ENCODE results near the gene KIF5B.
"Not testable (repeated sequence)": the region's sequence is repeated elsewhere in the genome, so short reads cannot be mapped to it uniquely, and the experiment has no call there.

The KIF5B gene

GRCh38 chr10:32060347-32060746, 4.1 kb upstream of the KIF5B start:
- no peaks in the 10 kb centered on the region for H3K27me3 ChIP-seq

DNA sequence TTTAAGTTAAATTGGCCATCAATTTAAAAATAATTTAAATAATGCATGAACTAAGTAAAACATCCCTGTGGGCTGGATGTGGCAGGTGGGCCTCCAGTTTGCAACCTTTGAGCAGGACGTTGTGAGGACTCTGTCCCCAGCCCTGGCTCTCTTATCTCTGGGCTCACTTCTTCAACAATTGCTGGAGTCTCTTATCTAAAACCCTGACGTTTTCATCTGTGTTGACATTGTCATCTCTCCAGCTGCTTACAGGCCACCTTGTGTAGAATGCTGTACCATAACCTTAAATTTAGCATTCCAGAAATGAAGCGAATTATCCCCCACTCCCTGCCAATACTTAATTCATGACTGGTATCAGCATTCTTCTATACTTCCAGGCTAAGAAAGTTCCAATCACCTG, 3.2 kb upstream of the KIF5B start:
- Histone ChIP-seq H3K4me1 (peaks cover 10% of the 10 kb centered on the region), H4K20me1 (peaks cover 14% of the 10 kb centered on the region), H3K36me3 (no peaks in the 10 kb centered on the region), H3K9ac (no peak overlapping the region), H3K4me3 (no peak overlapping the region), H3K27me3 (no peaks in the 10 kb centered on the region), H3K9me3 (no peaks in the 10 kb centered on the region), H3K27ac (no peak overlapping the region), H3K4me2 (no peak overlapping the region)
- TF ChIP-seq Cebpa-rat (IDR thresholded peaks at IDR 0.05): no peak

More at GRCh38 chr10:32060347-32060746, 4.1 kb upstream of the KIF5B start:
- TF ChIP-seq Cebpa-rat (IDR thresholded peaks at IDR 0.05): no peak
- peaks cover 5% of the 10 kb centered on the region for H4K20me1 ChIP-seq
- no peak overlapping the region for H3K4me2 ChIP-seq
- H3K9me3 ChIP-seq: no peaks in the 10 kb centered on the region
- no peak overlapping the region for H3K27ac ChIP-seq
- peaks cover 8% of the 10 kb centered on the region for H3K4me1 ChIP-seq
- no peaks in the 10 kb centered on the region for H3K36me3 ChIP-seq
- no peak overlapping the region for H3K9ac ChIP-seq
- no peak overlapping the region for H3K4me3 ChIP-seq

GRCh38 chr10:32057036-32057372, 779 bp upstream of the KIF5B start:
- Histone ChIP-seq H3K4me2 (peak overlapping the region; percentile 90), H3K9ac (peak overlapping the region; percentile 98), H3K27ac (peak overlapping the region; percentile 99; the same call in 1 of the 2 replicates), H3K9me3 (no peaks in the 10 kb centered on the region), H3K27me3 (no peaks in the 10 kb centered on the region), H3K36me3 (no peaks in the 10 kb centered on the region), H4K20me1 (peaks cover 38% of the 10 kb centered on the region), H3K4me1 (peaks cover 35% of the 10 kb centered on the region), H3K4me3 (peak overlapping the region; percentile 95)
- no peak for TF ChIP-seq Cebpa-rat (IDR thresholded peaks at IDR 0.05)

DNA sequence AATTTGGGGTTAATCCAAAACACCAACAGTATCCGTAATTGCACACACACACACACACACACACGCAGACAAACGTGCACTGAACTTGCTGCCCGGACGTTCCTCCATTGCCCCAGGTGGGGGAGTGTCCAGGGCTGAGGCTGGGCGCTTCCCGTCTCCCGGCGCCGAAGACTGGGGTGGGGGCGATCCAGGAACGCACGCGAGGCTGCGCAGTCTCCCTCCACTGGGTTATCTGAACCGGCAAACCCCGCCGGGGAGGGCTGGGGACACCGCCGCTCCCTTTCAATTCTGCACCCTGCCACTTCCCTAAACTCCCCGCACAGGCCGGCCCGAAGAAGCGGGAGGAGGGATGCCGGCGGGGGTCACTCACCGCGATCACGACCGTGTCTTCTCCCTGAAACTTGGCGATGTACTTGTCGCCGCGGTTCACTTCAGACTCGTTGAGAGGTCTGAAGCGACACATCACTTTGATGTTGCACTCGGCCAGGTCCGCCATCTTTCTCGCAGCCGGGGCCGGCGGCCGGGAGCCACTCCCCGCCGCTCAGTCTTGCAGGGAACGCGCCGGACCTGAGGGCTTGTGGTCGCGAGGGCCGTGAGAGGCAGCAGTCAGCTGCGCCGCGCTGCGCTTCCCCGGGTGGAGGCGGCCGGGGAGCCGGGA, 618 bp downstream of the KIF5B start:
- TF ChIP-seq Cebpa-rat (IDR thresholded peaks at IDR 0.05): no peak
- Histone ChIP-seq H3K9ac (peak overlapping the region; percentile 98), H3K27me3 (no peaks in the 10 kb centered on the region), H3K4me3 (peak overlapping the region; percentile 95), H3K9me3 (no peaks in the 10 kb centered on the region), H4K20me1 (peaks cover 52% of the 10 kb centered on the region), H3K4me2 (peak overlapping the region; percentile 90), H3K4me1 (peaks cover 49% of the 10 kb centered on the region), H3K27ac (peak overlapping the region; percentile 99), H3K36me3 (no peaks in the 10 kb centered on the region)

- Histone ChIP-seq H3K27ac (no peak overlapping the region), H3K4me3 (peak overlapping the region; percentile 95), H3K9me3 (no peaks in the 10 kb centered on the region), H3K4me1 (peaks cover 59% of the 10 kb centered on the region), H3K9ac (peak overlapping the region; percentile 98), H3K36me3 (peaks cover 15% of the 10 kb centered on the region; the same call in 1 of the 2 replicates), H3K4me2 (peak overlapping the region; percentile 90), H4K20me1 (peaks cover 68% of the 10 kb centered on the region), H3K27me3 (no peaks in the 10 kb centered on the region)
- TF ChIP-seq Cebpa-rat (IDR thresholded peaks at IDR 0.05): no peak
Observed at GRCh38 chr10:32054094-32054493, 2.1 kb downstream of the KIF5B start.

- Histone ChIP-seq H4K20me1 (peaks cover 75% of the 10 kb centered on the region), H3K36me3 (peaks cover 22% of the 10 kb centered on the region), H3K4me1 (peaks cover 62% of the 10 kb centered on the region), H3K4me2 (peak overlapping the region; percentile 90), H3K4me3 (peak overlapping the region; percentile 95; the same call in 1 of the 2 replicates)
- not testable (repeated sequence) for H3K27ac ChIP-seq, H3K9me3 ChIP-seq, H3K27me3 ChIP-seq, H3K9ac ChIP-seq
Observed at GRCh38 chr10:32053392-32053791, 2.8 kb downstream of the KIF5B start.

DNA sequence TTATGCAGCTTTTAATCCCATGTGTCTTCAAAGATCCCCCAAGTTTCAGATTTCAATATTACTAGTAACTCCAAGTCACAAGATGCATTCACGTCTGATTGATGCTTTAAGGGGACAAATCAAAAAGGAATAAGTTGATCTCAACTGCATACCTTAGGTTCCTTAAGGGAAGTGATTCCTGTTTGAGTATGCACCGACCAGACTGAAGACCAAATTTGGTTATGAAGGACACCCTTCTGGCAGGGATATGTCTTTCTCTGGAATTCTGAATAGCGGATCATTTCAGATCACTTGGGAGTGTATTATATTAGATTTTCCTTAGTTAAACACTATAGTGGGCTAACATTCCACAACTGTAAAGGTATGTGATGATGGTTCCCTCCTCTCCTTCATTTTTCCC, 4.3 kb downstream of the KIF5B start:
- Histone ChIP-seq H3K36me3 (peaks cover 35% of the 10 kb centered on the region), H3K9ac (no peak overlapping the region), H3K4me2 (peak overlapping the region; percentile 90), H3K9me3 (no peaks in the 10 kb centered on the region), H3K27ac (no peak overlapping the region), H3K27me3 (no peaks in the 10 kb centered on the region), H3K4me1 (peaks cover 58% of the 10 kb centered on the region), H4K20me1 (peaks cover 89% of the 10 kb centered on the region), H3K4me3 (no peak overlapping the region)
- no peak for TF ChIP-seq Cebpa-rat (IDR thresholded peaks at IDR 0.05)

DNA sequence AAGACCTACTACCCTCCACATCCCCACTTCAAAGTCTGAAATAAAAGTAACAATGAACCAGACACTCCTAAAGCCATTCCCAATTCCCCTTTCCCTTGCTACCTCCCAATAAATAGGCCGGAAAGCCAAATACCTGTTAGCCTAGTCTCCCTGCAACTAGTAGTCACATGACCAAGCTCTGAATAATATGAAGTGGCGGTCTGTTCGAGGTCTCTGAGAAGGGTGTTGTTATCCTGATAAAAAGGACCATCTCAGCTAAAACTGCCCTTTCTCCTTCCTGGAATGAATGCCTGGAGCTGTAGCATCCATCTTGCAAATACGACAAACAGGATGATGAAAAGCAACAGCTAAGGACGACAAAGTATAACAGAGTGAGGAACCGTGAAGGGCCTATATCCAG, 6.0 kb downstream of the KIF5B start:
- peak overlapping the region; percentile 11; the same call in 1 of the 2 replicates for H3K4me2 ChIP-seq

GRCh38 chr10:32049113-32049512, 7.1 kb downstream of the KIF5B start:
- Histone ChIP-seq H3K27ac (no peak overlapping the region), H3K4me3 (no peak overlapping the region), H3K4me2 (no peak overlapping the region), H3K9ac (no peak overlapping the region), H4K20me1 (peaks cover 100% of the 10 kb centered on the region), H3K36me3 (peaks cover 63% of the 10 kb centered on the region), H3K9me3 (no peaks in the 10 kb centered on the region), H3K4me1 (peaks cover 49% of the 10 kb centered on the region), H3K27me3 (no peaks in the 10 kb centered on the region)
- no peak for TF ChIP-seq Cebpa-rat (IDR thresholded peaks at IDR 0.05)

More for the DNA sequence above, 6.0 kb downstream of the KIF5B start:
- no peaks in the 10 kb centered on the region for H3K9me3 ChIP-seq
- no peaks in the 10 kb centered on the region for H3K27me3 ChIP-seq
- TF ChIP-seq Cebpa-rat (IDR thresholded peaks at IDR 0.05): no peak
- no peak overlapping the region for H3K9ac ChIP-seq
- no peak overlapping the region for H3K27ac ChIP-seq
- H3K4me1 ChIP-seq: peaks cover 54% of the 10 kb centered on the region
- H4K20me1 ChIP-seq: peaks cover 100% of the 10 kb centered on the region
- H3K4me3 ChIP-seq: no peak overlapping the region
- peaks cover 53% of the 10 kb centered on the region for H3K36me3 ChIP-seq

DNA sequence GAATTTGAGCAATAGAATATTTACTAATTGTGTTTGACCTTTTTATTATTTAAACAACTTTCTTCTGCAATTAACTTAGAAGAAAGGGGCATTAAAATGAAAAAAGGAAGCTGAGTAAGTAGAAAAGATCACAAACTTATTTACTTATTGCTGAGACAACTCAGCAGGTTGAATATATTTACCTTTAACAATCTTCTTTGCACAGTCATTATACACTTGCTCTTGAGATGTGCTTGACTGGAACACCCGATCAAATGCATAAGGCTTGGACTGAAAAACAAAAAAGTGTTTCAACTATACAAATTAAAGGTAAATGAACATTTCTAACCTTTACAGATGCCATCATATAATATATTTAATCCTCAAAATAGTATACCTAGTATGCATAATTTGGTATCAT, 7.9 kb downstream of the KIF5B start:
- Histone ChIP-seq H3K4me1 (peaks cover 40% of the 10 kb centered on the region), H3K4me2 (no peak overlapping the region), H3K9me3 (no peaks in the 10 kb centered on the region), H3K36me3 (peaks cover 72% of the 10 kb centered on the region), H3K27ac (no peak overlapping the region), H3K27me3 (no peaks in the 10 kb centered on the region), H4K20me1 (peaks cover 100% of the 10 kb centered on the region), H3K9ac (no peak overlapping the region), H3K4me3 (no peak overlapping the region)
- no peak for TF ChIP-seq Cebpa-rat (IDR thresholded peaks at IDR 0.05)

Measured in BLaER1 (cell line).